GM23338 (cell line): ENCODE data around the gene PCYT2. TPM values are rescaled to one million over a fixed set of nuclear protein-coding genes. Genes with fewer than 3 reads are reported as not detected.

Experiments
- ATAC-seq: fragments of 200-7000 bp; cut with Tn5 transposase; 3 replicates; pipeline ENCODE4 v1.9.1; 2020
- DNase-seq: peaks from one replicate; pipeline ENCODE4 v3.0.0-alpha.2; 2015; ENCODE audit warnings: low spot score
- H2AFZ ChIP-seq: fragments of 200-600 bp; sonication (generic); 2 replicates; pipeline ENCODE4 v1.8.0; 2016; ENCODE audit warnings: antibody characterized with exemption, mild to moderate bottlenecking, moderate library complexity
- H3F3A ChIP-seq: fragments of 200-600 bp; sonication (generic); replicated peaks from 2 replicates; pipeline ENCODE4 v1.8.0; 2017; ENCODE audit warnings: antibody characterized with exemption, mixed run types, low read depth
- H3K27ac ChIP-seq: fragments of 200-600 bp; sonication (generic); 2 replicates; pipeline ENCODE4 v1.6.1; 2016; ENCODE audit warnings: low read depth
- H3K27me3 ChIP-seq: fragments of 200-600 bp; sonication (generic); 2 replicates; pipeline ENCODE4 v1.8.0; 2016; ENCODE audit warnings: mild to moderate bottlenecking, mixed run types, moderate library complexity; ENCODE audit not compliant: insufficient read depth
- H3K36me3 ChIP-seq: fragments of 200-600 bp; sonication (generic); 2 replicates; pipeline ENCODE4 v1.8.0; 2016; ENCODE audit warnings: mild to moderate bottlenecking; ENCODE audit not compliant: insufficient read depth
- H3K4me1 ChIP-seq: fragments of 200-600 bp; sonication (generic); 2 replicates; pipeline ENCODE4 v1.8.0; 2016; ENCODE audit warnings: mild to moderate bottlenecking, moderate library complexity; ENCODE audit not compliant: insufficient read depth
- H3K4me2 ChIP-seq: fragments of 200-600 bp; sonication (generic); 2 replicates; pipeline ENCODE4 v1.7.1; 2017; ENCODE audit warnings: mixed run types
- H3K4me3 ChIP-seq: fragments of 200-600 bp; sonication (generic); 2 replicates; pipeline ENCODE4 v1.6.1; 2016; ENCODE audit warnings: mixed run types
- H3K79me2 ChIP-seq: fragments of 200-600 bp; sonication (generic); replicated peaks from 2 replicates; pipeline ENCODE4 v1.8.0; 2017; ENCODE audit warnings: mild to moderate bottlenecking; ENCODE audit not compliant: insufficient read depth
- H3K9me2 ChIP-seq: fragments of 200-600 bp; sonication (generic); 2 replicates; pipeline ENCODE4 v1.8.0; 2017; ENCODE audit not compliant: insufficient read depth
- H4K20me1 ChIP-seq: fragments of 200-600 bp; sonication (generic); replicated peaks from 2 replicates; pipeline ENCODE4 v1.8.0; 2017; ENCODE audit warnings: mild to moderate bottlenecking; ENCODE audit not compliant: insufficient read depth
- H3K27ac Mint-ChIP-seq: 2 replicates; pipeline ENCODE4 v1.8.0; 2020; ENCODE audit warnings: inconsistent platforms, mild to moderate bottlenecking, moderate library complexity, mixed read lengths
- H3K27me3 Mint-ChIP-seq: 3 replicates; pipeline ENCODE4 v1.8.0; 2022; ENCODE audit warnings: low read depth, mild to moderate bottlenecking, moderate library complexity, mixed read lengths, inconsistent platforms; ENCODE audit not compliant: insufficient read depth, poor library complexity
- H3K36me3 Mint-ChIP-seq: 3 replicates; pipeline ENCODE4 v1.8.0; 2021; ENCODE audit warnings: low read depth, mild to moderate bottlenecking, inconsistent platforms, moderate library complexity, mixed read lengths
- H3K4me1 Mint-ChIP-seq: 3 replicates; pipeline ENCODE4 v1.8.0; 2020; ENCODE audit warnings: mild to moderate bottlenecking, inconsistent platforms, mixed read lengths
- H3K4me3 Mint-ChIP-seq: 3 replicates; pipeline ENCODE4 v1.8.0; 2021; ENCODE audit warnings: moderate library complexity, mild to moderate bottlenecking, inconsistent platforms, mixed read lengths
- H3K9me3 Mint-ChIP-seq: 3 replicates; pipeline ENCODE4 v1.8.0; 2020; ENCODE audit warnings: moderate library complexity, mild to moderate bottlenecking, inconsistent platforms, mixed read lengths
- NANOG ChIP-seq: IDR thresholded peaks from 2 replicates; pipeline ENCODE4 v1.6.1; 2016; ENCODE audit warnings: antibody characterized with exemption, borderline replicate concordance
- POLR2AphosphoS5 ChIP-seq: IDR thresholded peaks from 2 replicates; pipeline ENCODE4 v1.6.1; 2016; ENCODE audit warnings: antibody characterized with exemption, low read depth
- polyA plus RNA-seq: library from polyadenylated mRNA; unstranded; fragments of >200 nt; fragmentation: Nextera tagmentation; extraction: Ambion mirVana; gene quantifications from 2 replicates; pipeline ENCODE4 v1.2.1, GENCODE V29; 2016
- total RNA-seq: library from RNA; depleted of rRNA; stranded (reverse); fragments of >200 nt; shearing (Covaris generic); gene quantifications from 2 replicates; pipeline ENCODE4 v1.2.3, GENCODE V29; 2014; rRNA removed
- TF ChIP-seq, protein P1 (sequence below): IDR thresholded peaks from one replicate; pipeline ENCODE4 v1.6.1; 2018; ENCODE audit warnings: antibody characterized with exemption; ENCODE audit not compliant: unreplicated experiment
- TF ChIP-seq, protein P2 (sequence below): fragments of 250-450 bp; sonication (Bioruptor Pico); IDR thresholded peaks from 2 replicates; pipeline ENCODE4 v1.5.0; 2020; ENCODE audit warnings: mild to moderate bottlenecking, moderate library complexity

Gene PCYT2
- total and polyA plus RNA-seq, 2 experiments from 2014 or later, result 51.6 to 82.9 TPM

DNA sequence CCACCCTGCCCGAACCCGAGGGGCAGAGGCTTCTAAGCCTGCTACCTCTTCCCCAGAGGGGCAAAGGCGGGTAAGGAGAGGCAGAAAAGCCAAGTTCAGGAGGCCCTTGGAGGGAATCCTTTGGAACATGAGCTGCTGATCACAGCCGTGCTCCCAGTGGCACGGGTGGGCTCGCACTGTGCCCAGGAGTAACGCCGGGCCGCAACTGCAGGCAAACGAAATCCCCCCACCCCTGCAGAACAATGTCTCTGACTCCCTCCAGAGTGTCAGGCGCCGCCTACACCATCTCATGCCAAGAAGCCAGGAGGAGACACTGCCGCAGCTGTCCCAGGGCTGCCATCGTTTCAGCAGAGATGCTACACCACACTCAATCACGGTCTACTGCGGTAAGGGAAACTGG is 59.8 kb downstream of the PCYT2 start:
- peaks cover 7% of the 10 kb centered on the region; the same call in 1 of the 2 replicates for H3K36me3 ChIP-seq
- ATAC-seq, result no peak
- Mint-ChIP-seq H3K4me3 (no peak overlapping the region), H3K9me3 (no peaks in the 10 kb centered on the region; the same call in 2 of the 3 replicates), H3K27ac (no peak overlapping the region), H3K4me1 (no peaks in the 10 kb centered on the region), H3K36me3 (peaks cover 60% of the 10 kb centered on the region), H3K27me3 (peaks cover 5% of the 10 kb centered on the region)
- peaks cover 11% of the 10 kb centered on the region for H3F3A ChIP-seq
- TF ChIP-seq NANOG, result no peak
- TF ChIP-seq POLR2AphosphoS5, result no peak
- TF ChIP-seq, protein P1, sequence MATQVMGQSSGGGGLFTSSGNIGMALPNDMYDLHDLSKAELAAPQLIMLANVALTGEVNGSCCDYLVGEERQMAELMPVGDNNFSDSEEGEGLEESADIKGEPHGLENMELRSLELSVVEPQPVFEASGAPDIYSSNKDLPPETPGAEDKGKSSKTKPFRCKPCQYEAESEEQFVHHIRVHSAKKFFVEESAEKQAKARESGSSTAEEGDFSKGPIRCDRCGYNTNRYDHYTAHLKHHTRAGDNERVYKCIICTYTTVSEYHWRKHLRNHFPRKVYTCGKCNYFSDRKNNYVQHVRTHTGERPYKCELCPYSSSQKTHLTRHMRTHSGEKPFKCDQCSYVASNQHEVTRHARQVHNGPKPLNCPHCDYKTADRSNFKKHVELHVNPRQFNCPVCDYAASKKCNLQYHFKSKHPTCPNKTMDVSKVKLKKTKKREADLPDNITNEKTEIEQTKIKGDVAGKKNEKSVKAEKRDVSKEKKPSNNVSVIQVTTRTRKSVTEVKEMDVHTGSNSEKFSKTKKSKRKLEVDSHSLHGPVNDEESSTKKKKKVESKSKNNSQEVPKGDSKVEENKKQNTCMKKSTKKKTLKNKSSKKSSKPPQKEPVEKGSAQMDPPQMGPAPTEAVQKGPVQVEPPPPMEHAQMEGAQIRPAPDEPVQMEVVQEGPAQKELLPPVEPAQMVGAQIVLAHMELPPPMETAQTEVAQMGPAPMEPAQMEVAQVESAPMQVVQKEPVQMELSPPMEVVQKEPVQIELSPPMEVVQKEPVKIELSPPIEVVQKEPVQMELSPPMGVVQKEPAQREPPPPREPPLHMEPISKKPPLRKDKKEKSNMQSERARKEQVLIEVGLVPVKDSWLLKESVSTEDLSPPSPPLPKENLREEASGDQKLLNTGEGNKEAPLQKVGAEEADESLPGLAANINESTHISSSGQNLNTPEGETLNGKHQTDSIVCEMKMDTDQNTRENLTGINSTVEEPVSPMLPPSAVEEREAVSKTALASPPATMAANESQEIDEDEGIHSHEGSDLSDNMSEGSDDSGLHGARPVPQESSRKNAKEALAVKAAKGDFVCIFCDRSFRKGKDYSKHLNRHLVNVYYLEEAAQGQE, result no peak
- TF ChIP-seq, protein P2, sequence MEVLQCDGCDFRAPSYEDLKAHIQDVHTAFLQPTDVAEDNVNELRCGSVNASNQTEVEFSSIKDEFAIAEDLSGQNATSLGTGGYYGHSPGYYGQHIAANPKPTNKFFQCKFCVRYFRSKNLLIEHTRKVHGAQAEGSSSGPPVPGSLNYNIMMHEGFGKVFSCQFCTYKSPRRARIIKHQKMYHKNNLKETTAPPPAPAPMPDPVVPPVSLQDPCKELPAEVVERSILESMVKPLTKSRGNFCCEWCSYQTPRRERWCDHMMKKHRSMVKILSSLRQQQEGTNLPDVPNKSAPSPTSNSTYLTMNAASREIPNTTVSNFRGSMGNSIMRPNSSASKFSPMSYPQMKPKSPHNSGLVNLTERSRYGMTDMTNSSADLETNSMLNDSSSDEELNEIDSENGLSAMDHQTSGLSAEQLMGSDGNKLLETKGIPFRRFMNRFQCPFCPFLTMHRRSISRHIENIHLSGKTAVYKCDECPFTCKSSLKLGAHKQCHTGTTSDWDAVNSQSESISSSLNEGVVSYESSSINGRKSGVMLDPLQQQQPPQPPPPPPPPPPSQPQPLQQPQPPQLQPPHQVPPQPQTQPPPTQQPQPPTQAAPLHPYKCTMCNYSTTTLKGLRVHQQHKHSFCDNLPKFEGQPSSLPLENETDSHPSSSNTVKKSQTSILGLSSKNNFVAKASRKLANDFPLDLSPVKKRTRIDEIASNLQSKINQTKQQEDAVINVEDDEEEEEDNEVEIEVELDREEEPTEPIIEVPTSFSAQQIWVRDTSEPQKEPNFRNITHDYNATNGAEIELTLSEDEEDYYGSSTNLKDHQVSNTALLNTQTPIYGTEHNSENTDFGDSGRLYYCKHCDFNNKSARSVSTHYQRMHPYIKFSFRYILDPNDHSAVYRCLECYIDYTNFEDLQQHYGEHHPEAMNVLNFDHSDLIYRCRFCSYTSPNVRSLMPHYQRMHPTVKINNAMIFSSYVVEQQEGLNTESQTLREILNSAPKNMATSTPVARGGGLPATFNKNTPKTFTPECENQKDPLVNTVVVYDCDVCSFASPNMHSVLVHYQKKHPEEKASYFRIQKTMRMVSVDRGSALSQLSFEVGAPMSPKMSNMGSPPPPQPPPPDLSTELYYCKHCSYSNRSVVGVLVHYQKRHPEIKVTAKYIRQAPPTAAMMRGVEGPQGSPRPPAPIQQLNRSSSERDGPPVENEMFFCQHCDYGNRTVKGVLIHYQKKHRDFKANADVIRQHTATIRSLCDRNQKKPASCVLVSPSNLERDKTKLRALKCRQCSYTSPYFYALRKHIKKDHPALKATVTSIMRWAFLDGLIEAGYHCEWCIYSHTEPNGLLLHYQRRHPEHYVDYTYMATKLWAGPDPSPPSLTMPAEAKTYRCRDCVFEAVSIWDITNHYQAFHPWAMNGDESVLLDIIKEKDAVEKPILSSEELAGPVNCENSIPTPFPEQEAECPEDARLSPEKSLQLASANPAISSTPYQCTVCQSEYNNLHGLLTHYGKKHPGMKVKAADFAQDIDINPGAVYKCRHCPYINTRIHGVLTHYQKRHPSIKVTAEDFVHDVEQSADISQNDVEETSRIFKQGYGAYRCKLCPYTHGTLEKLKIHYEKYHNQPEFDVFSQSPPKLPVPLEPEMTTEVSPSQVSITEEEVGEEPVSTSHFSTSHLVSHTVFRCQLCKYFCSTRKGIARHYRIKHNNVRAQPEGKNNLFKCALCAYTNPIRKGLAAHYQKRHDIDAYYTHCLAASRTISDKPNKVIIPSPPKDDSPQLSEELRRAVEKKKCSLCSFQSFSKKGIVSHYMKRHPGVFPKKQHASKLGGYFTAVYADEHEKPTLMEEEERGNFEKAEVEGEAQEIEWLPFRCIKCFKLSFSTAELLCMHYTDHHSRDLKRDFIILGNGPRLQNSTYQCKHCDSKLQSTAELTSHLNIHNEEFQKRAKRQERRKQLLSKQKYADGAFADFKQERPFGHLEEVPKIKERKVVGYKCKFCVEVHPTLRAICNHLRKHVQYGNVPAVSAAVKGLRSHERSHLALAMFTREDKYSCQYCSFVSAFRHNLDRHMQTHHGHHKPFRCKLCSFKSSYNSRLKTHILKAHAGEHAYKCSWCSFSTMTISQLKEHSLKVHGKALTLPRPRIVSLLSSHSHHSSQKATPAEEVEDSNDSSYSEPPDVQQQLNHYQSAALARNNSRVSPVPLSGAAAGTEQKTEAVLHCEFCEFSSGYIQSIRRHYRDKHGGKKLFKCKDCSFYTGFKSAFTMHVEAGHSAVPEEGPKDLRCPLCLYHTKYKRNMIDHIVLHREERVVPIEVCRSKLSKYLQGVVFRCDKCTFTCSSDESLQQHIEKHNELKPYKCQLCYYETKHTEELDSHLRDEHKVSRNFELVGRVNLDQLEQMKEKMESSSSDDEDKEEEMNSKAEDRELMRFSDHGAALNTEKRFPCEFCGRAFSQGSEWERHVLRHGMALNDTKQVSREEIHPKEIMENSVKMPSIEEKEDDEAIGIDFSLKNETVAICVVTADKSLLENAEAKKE (CRISPR knock-in tag), result no peak
- H3K4me3 ChIP-seq, result no peak overlapping the region
- no peak overlapping the region for H3K27ac ChIP-seq
- peaks cover 16% of the 10 kb centered on the region for H4K20me1 ChIP-seq
- DNase-seq, result no peak
- H3K4me2 ChIP-seq, result no peak overlapping the region
- no peaks in the 10 kb centered on the region for H3K9me2 ChIP-seq
- no peaks in the 10 kb centered on the region for H3K27me3 ChIP-seq
- H3K79me2 ChIP-seq, result peaks cover 12% of the 10 kb centered on the region; the same call in 1 of the 2 replicates
- no peaks in the 10 kb centered on the region for H3K4me1 ChIP-seq
- no peak overlapping the region for H2AFZ ChIP-seq

Other genes with a start within 250 kb of the PCYT2 start
- 46.0 and 76.2 TPM in 2 replicates for gene OXLD1, start 244.8 kb downstream of the PCYT2 start, total RNA-seq
- gene OXLD1, start 244.8 kb downstream of the PCYT2 start, polyA plus RNA-seq, result 64.9 and 73.0 TPM in 2 replicates
- 22.3 and 26.1 TPM in 2 replicates for gene CCDC137, start 244.7 kb downstream of the PCYT2 start, total RNA-seq
- gene CCDC137, start 244.7 kb downstream of the PCYT2 start, polyA plus RNA-seq, result 69.3 and 73.4 TPM in 2 replicates
- 41.3 and 54.9 TPM in 2 replicates for gene ARL16, start 227.6 kb downstream of the PCYT2 start, total RNA-seq
- 39.6 and 40.4 TPM in 2 replicates for gene ARL16, start 227.6 kb downstream of the PCYT2 start, polyA plus RNA-seq
- 66.9 and 90.2 TPM in 2 replicates for gene HGS, start 227.4 kb downstream of the PCYT2 start, total RNA-seq
- 59.0 and 59.4 TPM in 2 replicates for gene HGS, start 227.4 kb downstream of the PCYT2 start, polyA plus RNA-seq
- 50.9 and 53.2 TPM in 2 replicates for gene MRPL12, start 208.0 kb downstream of the PCYT2 start, total RNA-seq
- 140 and 153 TPM in 2 replicates for gene MRPL12, start 208.0 kb downstream of the PCYT2 start, polyA plus RNA-seq
- 37.1 and 47.4 TPM in 2 replicates for gene SLC25A10, start 199.1 kb downstream of the PCYT2 start, total RNA-seq
- gene SLC25A10, start 199.1 kb downstream of the PCYT2 start, polyA plus RNA-seq, result 25.7 TPM in 2 replicates
- gene GCGR, start 107.2 kb downstream of the PCYT2 start, total RNA-seq, result 0.17 and 0.31 TPM in 2 replicates
- 0.23 and 0.92 TPM in 2 replicates for gene GCGR, start 107.2 kb downstream of the PCYT2 start, polyA plus RNA-seq
- 85.2 and 110 TPM in 2 replicates for gene MCRIP1, start 78.1 kb downstream of the PCYT2 start, total RNA-seq
- gene MCRIP1, start 78.1 kb downstream of the PCYT2 start, polyA plus RNA-seq, result 99.5 and 101 TPM in 2 replicates
- not detected in 2 replicates for gene PPP1R27, start 76.3 kb downstream of the PCYT2 start, total RNA-seq
- gene PPP1R27, start 76.3 kb downstream of the PCYT2 start, polyA plus RNA-seq, result 0.40 and 0.65 TPM in 2 replicates
- 418 and 620 TPM in 2 replicates for gene P4HB, start 50.9 kb downstream of the PCYT2 start, total RNA-seq
- gene P4HB, start 50.9 kb downstream of the PCYT2 start, polyA plus RNA-seq, result 206 and 209 TPM in 2 replicates
- 80.1 and 125 TPM in 2 replicates for gene ARHGDIA, start 40.1 kb downstream of the PCYT2 start, total RNA-seq
- 140 and 152 TPM in 2 replicates for gene ARHGDIA, start 40.1 kb downstream of the PCYT2 start, polyA plus RNA-seq
- 236 TPM in 2 replicates for gene ALYREF, start 19.8 kb downstream of the PCYT2 start, total RNA-seq
- gene ALYREF, start 19.8 kb downstream of the PCYT2 start, polyA plus RNA-seq, result 36.5 and 54.3 TPM in 2 replicates
- 149 and 188 TPM in 2 replicates for gene ANAPC11, start 19.7 kb downstream of the PCYT2 start, total RNA-seq
- 498 and 517 TPM in 2 replicates for gene ANAPC11, start 19.7 kb downstream of the PCYT2 start, polyA plus RNA-seq
- 0.93 and 3.8 TPM in 2 replicates for gene NPB, start 9.2 kb downstream of the PCYT2 start, total RNA-seq
- 2.7 and 3.6 TPM in 2 replicates for gene NPB, start 9.2 kb downstream of the PCYT2 start, polyA plus RNA-seq
- 20.8 and 29.7 TPM in 2 replicates for gene SIRT7, start 6.8 kb upstream of the PCYT2 start, total RNA-seq
- gene SIRT7, start 6.8 kb upstream of the PCYT2 start, polyA plus RNA-seq, result 16.3 and 17.1 TPM in 2 replicates
- gene MAFG, start 16.3 kb upstream of the PCYT2 start, total RNA-seq, result 32.0 and 33.4 TPM in 2 replicates
- 17.2 and 21.7 TPM in 2 replicates for gene MAFG, start 16.3 kb upstream of the PCYT2 start, polyA plus RNA-seq
- gene PYCR1, start 25.9 kb upstream of the PCYT2 start, total RNA-seq, result 237 and 240 TPM in 2 replicates
- gene PYCR1, start 25.9 kb upstream of the PCYT2 start, polyA plus RNA-seq, result 87.3 and 98.9 TPM in 2 replicates
- gene MYADML2, start 35.8 kb upstream of the PCYT2 start, total RNA-seq, result 0.78 and 1.7 TPM in 2 replicates
- 0.42 and 0.70 TPM in 2 replicates for gene MYADML2, start 35.8 kb upstream of the PCYT2 start, polyA plus RNA-seq
- gene NOTUM, start 49.8 kb upstream of the PCYT2 start, total RNA-seq, result 0.66 and 1.6 TPM in 2 replicates
- 0.29 and 0.66 TPM in 2 replicates for gene NOTUM, start 49.8 kb upstream of the PCYT2 start, polyA plus RNA-seq
- gene ASPSCR1, start 66.2 kb upstream of the PCYT2 start, total RNA-seq, result 40.4 and 46.9 TPM in 2 replicates
- gene ASPSCR1, start 66.2 kb upstream of the PCYT2 start, polyA plus RNA-seq, result 44.2 and 47.5 TPM in 2 replicates
- 114 and 127 TPM in 2 replicates for gene CENPX, start 111.5 kb upstream of the PCYT2 start, total RNA-seq
- gene CENPX, start 111.5 kb upstream of the PCYT2 start, polyA plus RNA-seq, result 157 and 172 TPM in 2 replicates
- 40.7 and 41.6 TPM in 2 replicates for gene LRRC45, start 111.9 kb upstream of the PCYT2 start, total RNA-seq
- 16.1 and 17.6 TPM in 2 replicates for gene LRRC45, start 111.9 kb upstream of the PCYT2 start, polyA plus RNA-seq
- 211 and 293 TPM in 2 replicates for gene RAC3, start 120.3 kb upstream of the PCYT2 start, total RNA-seq
- gene RAC3, start 120.3 kb upstream of the PCYT2 start, polyA plus RNA-seq, result 31.5 and 35.6 TPM in 2 replicates
- 84.8 and 86.9 TPM in 2 replicates for gene DCXR, start 126.3 kb upstream of the PCYT2 start, total RNA-seq
- 137 and 147 TPM in 2 replicates for gene DCXR, start 126.3 kb upstream of the PCYT2 start, polyA plus RNA-seq
- gene RFNG, start 140.4 kb upstream of the PCYT2 start, total RNA-seq, result 36.9 and 44.7 TPM in 2 replicates
- gene RFNG, start 140.4 kb upstream of the PCYT2 start, polyA plus RNA-seq, result 18.0 and 18.9 TPM in 2 replicates
- 228 and 242 TPM in 2 replicates for gene GPS1, start 140.5 kb upstream of the PCYT2 start, total RNA-seq
- 136 and 148 TPM in 2 replicates for gene GPS1, start 140.5 kb upstream of the PCYT2 start, polyA plus RNA-seq
- 110 and 122 TPM in 2 replicates for gene DUS1L, start 154.4 kb upstream of the PCYT2 start, total RNA-seq
- gene DUS1L, start 154.4 kb upstream of the PCYT2 start, polyA plus RNA-seq, result 66.0 and 105 TPM in 2 replicates
- gene FASN, start 186.8 kb upstream of the PCYT2 start, total RNA-seq, result 692 and 849 TPM in 2 replicates
- 110 and 120 TPM in 2 replicates for gene FASN, start 186.8 kb upstream of the PCYT2 start, polyA plus RNA-seq